Ammon's horn (tissue), 1 donor: Measurements from ENCODE around the gene DNAH17.

Source experiments
- DNase-seq: peaks from one replicate; pipeline ENCODE4 v3.0.0-alpha.2; 2016; ENCODE audit warnings: low spot score

Gene DNAH17

GRCh38 chr17:78390241-78391050 is 186.8 kb downstream of the DNAH17 start:
- no peak for DNase-seq

GRCh38 chr17:78387977-78388941 is 188.9 kb downstream of the DNAH17 start:
- peak; percentile 70 for DNase-seq

- DNase-seq: no peak
These were observed 192.6 kb downstream of the DNAH17 start for GRCh38 chr17:78384479-78385175.

DNA sequence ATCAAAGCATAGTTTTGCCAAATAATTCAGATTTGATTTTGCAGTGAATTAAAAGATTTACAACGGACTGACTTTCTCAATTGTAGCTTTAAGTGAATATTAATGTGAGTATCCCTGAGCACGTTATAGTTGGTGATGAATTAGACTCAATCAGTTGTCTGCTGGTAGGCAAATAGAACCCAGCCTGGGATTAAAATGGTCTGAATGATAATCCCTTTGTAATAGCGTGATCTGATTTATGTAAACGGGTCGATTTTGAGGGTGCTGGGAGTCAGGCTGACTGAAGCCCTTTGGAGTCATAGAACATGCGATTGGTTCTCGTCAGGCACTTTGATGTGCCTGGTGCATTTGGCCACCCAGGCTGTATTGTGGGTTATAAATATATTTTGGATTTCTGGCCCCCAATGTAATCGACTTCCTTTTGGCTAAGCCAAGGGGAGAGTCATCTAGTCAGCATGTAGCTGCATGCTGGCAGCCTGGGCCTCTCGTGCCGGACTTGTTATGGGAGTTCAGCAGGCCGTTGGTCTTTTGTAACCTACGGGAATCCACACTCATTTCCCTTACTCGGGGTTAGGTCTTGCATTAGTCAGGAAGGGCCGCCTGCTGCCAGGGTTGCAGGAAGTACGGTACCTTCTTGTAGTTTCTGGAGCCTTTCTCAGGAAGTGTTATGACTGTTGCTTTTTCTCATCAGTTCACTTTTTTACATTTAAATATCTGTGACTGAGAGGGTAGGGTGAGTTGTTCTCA is 193.3 kb downstream of the DNAH17 start:
- DNase-seq: peak; percentile 65

- DNase-seq: no peak
These were observed 195.5 kb downstream of the DNAH17 start for GRCh38 chr17:78381601-78382232.

DNA sequence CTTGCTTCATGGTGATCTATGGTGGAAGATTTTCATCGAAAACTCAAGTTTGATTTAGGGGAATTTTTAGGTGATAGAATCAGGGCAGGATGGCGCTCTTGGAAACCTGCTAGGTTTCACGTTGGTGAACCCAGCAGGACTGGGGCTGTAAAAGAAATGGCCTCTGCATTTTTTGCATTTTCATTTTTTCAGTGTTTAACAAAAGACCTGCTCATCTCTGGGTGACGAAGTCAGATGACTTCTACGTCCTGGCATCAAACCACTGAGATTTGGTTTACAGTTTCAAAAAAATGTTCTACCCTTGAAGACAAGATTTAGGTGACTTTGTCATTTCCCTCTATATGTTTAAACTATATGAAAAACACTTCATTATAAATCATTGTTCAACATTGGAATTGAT is 196.8 kb downstream of the DNAH17 start:
- no peak for DNase-seq

DNA sequence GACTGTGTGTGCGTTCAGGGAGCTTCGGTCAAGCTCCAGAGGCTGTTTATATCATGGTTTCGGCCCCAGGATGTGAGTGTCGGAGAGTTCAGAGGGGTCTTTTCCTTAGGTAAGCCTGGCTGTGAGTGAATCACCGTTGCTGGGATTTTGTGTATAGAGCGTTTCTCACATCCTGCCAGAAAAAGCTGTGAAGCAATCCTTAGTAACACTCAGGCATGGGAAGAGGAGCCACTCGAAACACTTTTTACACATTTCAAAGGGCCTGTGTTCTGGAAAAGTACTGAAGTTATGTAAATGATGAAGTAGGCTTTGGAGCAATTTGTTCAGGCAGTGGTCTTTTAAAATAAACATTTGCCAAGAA is 198.1 kb downstream of the DNAH17 start:
- DNase-seq: no peak

DNA sequence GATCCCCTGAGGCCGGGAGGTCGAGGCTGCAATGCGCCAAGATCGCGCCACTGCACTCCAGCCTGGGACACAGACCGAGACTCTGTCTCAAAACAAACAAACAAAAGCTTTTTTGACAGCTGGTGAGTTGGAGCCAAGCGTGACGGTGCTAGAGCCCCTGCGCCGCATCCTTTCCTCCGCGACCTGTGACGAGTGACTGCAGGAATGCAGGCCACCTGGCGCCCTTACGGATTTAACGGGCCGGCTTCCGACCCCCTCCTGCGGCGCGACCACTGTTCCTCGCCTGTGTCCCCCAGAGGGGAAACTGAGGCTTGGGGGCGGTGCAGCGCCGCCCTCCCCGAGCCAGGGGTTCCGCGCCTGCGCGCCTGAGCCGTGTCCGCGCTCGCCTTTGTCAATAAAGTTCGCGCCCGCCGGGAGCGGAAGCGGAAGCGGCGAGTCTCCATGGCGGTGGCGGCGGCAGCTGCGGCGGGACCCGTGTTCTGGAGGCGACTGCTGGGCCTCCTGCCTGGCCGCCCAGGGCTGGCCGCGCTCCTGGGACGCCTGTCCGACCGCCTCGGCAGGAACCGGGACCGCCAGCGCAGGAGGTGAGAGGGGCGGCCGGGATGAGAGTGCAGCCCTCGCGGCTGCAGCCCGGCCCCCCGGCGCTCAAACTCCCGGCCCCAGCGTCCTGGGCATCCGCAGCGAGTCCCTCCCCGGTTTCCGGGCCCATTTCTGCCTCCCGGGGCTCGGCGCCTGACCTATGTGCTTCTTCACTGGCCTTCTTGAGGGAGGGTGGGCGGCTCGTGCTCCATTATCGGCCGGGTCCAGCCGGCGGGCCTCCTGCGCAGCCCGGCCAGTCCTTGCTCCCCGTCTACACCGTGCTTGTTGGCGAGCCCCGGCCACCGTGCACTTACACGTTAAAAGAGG is 198.7 kb downstream of the DNAH17 start, which contains the start of gene PGS1:
PGS1 (plus strand) TSS at position 425 of the 906 bp plus-strand sequence; CDS start at position 442, 17 bp downstream.
- peak; percentile 68 for DNase-seq

DNA sequence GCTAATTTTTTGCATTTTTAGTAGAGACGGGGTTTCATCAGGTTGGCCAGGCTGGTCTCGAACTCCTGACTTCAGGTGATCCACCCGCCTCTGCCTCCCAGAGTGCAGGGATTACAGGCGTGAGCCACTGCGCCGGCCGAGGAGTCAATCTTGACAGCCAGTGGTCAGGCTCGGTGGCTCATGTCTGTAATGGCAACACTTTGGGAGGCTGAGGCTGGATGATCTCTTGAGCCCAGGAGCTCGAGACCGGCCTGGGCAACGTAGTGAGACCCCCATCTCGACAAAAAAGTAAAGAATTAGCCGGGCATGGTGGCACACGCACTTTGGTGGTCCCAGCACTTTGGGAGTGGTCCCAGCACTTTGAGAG is 199.4 kb downstream of the DNAH17 start:
- no peak for DNase-seq

- DNase-seq: no peak
These were observed 201.0 kb downstream of the DNAH17 start for GRCh38 chr17:78376161-78376560.

DNA sequence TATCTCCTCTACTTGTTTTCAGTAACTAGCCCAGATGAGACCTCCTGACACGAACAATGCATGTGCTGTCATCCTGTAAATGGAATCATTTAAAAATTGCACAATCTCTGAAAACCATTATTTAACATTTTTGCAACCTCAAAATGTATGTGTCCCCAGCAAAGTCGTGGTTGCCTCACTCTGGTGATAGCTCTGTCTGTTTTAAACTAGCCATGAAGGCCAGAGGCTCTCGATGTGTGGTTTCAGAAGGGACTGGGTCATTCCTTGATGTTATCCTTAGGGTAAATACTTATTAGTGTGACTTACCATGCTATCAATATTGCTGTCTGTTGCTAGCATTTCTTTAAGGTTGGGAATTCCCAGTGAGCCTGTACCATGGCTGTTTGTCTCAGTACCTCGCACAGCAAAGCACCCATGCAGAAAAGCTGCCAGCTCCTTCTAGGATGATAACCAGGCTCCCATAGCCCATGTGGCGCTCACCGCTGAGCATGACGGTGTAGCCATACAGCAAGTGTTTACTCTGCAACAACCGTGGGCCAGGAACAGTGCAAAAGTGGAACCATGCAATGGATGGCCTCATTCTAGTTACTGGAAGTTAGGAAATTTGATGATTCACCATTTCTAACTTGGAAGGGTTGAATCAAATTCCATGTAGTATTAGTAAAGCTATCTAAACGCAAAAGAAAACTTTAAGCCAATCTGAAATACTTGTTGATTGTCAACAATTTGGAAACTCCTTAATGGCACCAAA is 201.6 kb downstream of the DNAH17 start:
- DNase-seq: no peak

DNA sequence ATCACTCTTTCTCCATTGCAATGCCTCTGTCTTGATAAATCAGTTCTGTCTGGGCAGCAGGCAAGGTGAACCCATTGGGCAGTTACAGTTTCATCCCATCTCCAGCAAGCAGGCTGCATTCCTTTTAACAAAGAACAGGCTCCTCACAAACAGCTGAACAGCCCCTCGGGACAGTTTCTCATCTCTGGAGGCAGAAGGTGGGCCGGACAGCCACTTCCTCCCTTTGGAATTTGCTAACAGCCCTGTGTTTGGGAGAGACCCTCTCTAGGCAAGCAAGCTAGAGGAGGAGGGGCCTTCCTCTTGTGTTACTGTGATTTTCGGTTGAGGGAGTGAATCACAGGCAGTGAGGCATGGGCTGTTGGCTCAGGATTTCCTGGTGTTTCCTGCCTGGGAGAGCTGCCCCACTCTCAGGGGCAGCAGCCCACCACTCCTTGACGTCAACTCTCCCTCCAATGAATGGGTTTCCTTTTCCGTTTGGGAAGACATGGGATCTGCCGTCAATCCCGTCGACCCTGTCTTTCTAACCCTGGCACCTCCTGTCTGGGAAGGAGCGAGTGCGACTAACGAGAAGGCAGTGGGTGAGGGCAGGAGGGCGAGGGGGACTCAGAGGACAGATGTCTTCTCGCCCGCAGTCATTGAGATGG is 202.4 kb downstream of the DNAH17 start:
- no peak for DNase-seq

GRCh38 chr17:78374189-78374588 is 203.0 kb downstream of the DNAH17 start:
- DNase-seq: no peak
